IPS-20b (cell line): Measurements from ENCODE around the gene BFSP2.
"Not testable (repeated sequence)": the region's sequence is repeated elsewhere in the genome, so short reads cannot be mapped to it uniquely, and the experiment has no call there.

Experiments used
- H3K27ac ChIP-seq: one replicate; pipeline ENCODE4 v1.5.1; 2013; ENCODE audit warnings: low read length
- H3K27me3 ChIP-seq: 2 replicates; pipeline ENCODE4 v1.6.1; 2013; ENCODE audit warnings: mild to moderate bottlenecking, low read length, inconsistent platforms; ENCODE audit not compliant: insufficient read depth
- H3K36me3 ChIP-seq: 2 replicates; pipeline ENCODE4 v1.6.1; 2013; ENCODE audit warnings: low read depth, mild to moderate bottlenecking, inconsistent platforms, low read length, moderate library complexity; ENCODE audit not compliant: insufficient read depth
- H3K4me1 ChIP-seq: 2 replicates; pipeline ENCODE4 v1.6.1; 2013; ENCODE audit warnings: mild to moderate bottlenecking, control low read depth, inconsistent platforms, low read length, moderate library complexity; ENCODE audit not compliant: insufficient read depth
- H3K4me3 ChIP-seq: 2 replicates; pipeline ENCODE4 v1.5.1; 2013; ENCODE audit warnings: mild to moderate bottlenecking, low read length, inconsistent platforms
- H3K9ac ChIP-seq: 2 replicates; pipeline ENCODE4 v1.6.1; 2013; ENCODE audit warnings: low read depth, mild to moderate bottlenecking, inconsistent platforms, low read length, moderate library complexity
- H3K9me3 ChIP-seq: 2 replicates; pipeline ENCODE4 v1.6.1; 2013; ENCODE audit warnings: mild to moderate bottlenecking, low read depth, low read length, inconsistent platforms; ENCODE audit not compliant: insufficient read depth

Gene BFSP2

GRCh38 chr3:133466531-133467386 is 66.9 kb downstream of the BFSP2 start:
- Histone ChIP-seq H3K9me3 (no peaks in the 10 kb centered on the region), H3K9ac (no peak overlapping the region), H3K27ac (no peak overlapping the region), H3K4me1 (no peaks in the 10 kb centered on the region), H3K36me3 (no peaks in the 10 kb centered on the region), H3K27me3 (no peaks in the 10 kb centered on the region; the same call in 1 of the 2 replicates), H3K4me3 (no peak overlapping the region)

GRCh38 chr3:133467780-133468179 is 67.9 kb downstream of the BFSP2 start:
- peaks cover 1% of the 10 kb centered on the region; the same call in 1 of the 2 replicates for H3K4me1 ChIP-seq
- H3K27ac ChIP-seq: no peak overlapping the region
- H3K9ac ChIP-seq: no peak overlapping the region
- H3K27me3 ChIP-seq: peaks cover 4% of the 10 kb centered on the region; the same call in 1 of the 2 replicates
- H3K4me3 ChIP-seq: no peak overlapping the region
- H3K36me3 ChIP-seq: no peaks in the 10 kb centered on the region
- H3K9me3 ChIP-seq: no peaks in the 10 kb centered on the region

- peaks cover 6% of the 10 kb centered on the region; the same call in 1 of the 2 replicates for H3K4me1 ChIP-seq
- H3K27me3 ChIP-seq: peaks cover 4% of the 10 kb centered on the region; the same call in 1 of the 2 replicates
- H3K36me3 ChIP-seq: no peaks in the 10 kb centered on the region
- no peaks in the 10 kb centered on the region for H3K9me3 ChIP-seq
- H3K4me3 ChIP-seq: no peak overlapping the region
- no peak overlapping the region for H3K9ac ChIP-seq
- H3K27ac ChIP-seq: no peak overlapping the region
Measured at GRCh38 chr3:133468251-133468721, 68.4 kb downstream of the BFSP2 start.

- H3K4me3 ChIP-seq: no peak overlapping the region
- H3K27me3 ChIP-seq: peaks cover 4% of the 10 kb centered on the region; the same call in 1 of the 2 replicates
- H3K4me1 ChIP-seq: peaks cover 11% of the 10 kb centered on the region; the same call in 1 of the 2 replicates
- no peaks in the 10 kb centered on the region for H3K36me3 ChIP-seq
- no peaks in the 10 kb centered on the region for H3K9me3 ChIP-seq
- no peak overlapping the region for H3K9ac ChIP-seq
- H3K27ac ChIP-seq: no peak overlapping the region
Measured at GRCh38 chr3:133469140-133469731, 69.4 kb downstream of the BFSP2 start.

- H3K9ac ChIP-seq: no peak overlapping the region
- no peaks in the 10 kb centered on the region for H3K36me3 ChIP-seq
- H3K4me3 ChIP-seq: peak overlapping the region; percentile 42
- H3K27me3 ChIP-seq: peaks cover 4% of the 10 kb centered on the region; the same call in 1 of the 2 replicates
- H3K9me3 ChIP-seq: no peaks in the 10 kb centered on the region
- H3K4me1 ChIP-seq: peaks cover 16% of the 10 kb centered on the region; the same call in 1 of the 2 replicates
- H3K27ac ChIP-seq: no peak overlapping the region
Measured at GRCh38 chr3:133472242-133472641, 72.4 kb downstream of the BFSP2 start.

- Histone ChIP-seq H3K9ac (no peak overlapping the region), H3K27me3 (peaks cover 4% of the 10 kb centered on the region; the same call in 1 of the 2 replicates), H3K4me3 (peak overlapping the region; percentile 42; the same call in 1 of the 2 replicates), H3K27ac (no peak overlapping the region), H3K9me3 (no peaks in the 10 kb centered on the region), H3K36me3 (no peaks in the 10 kb centered on the region), H3K4me1 (peaks cover 16% of the 10 kb centered on the region; the same call in 1 of the 2 replicates)
Measured at GRCh38 chr3:133472889-133473288, 73.0 kb downstream of the BFSP2 start.

GRCh38 chr3:133473472-133474191 is 73.8 kb downstream of the BFSP2 start:
- not testable (repeated sequence) for H3K4me3 ChIP-seq, H3K36me3 ChIP-seq, H3K27ac ChIP-seq, H3K27me3 ChIP-seq, H3K9me3 ChIP-seq, H3K9ac ChIP-seq
- peaks cover 20% of the 10 kb centered on the region; the same call in 1 of the 2 replicates for H3K4me1 ChIP-seq

GRCh38 chr3:133474251-133474801 is 74.5 kb downstream of the BFSP2 start:
- H3K9ac ChIP-seq: no peak overlapping the region
- no peak overlapping the region for H3K27ac ChIP-seq
- peaks cover 4% of the 10 kb centered on the region; the same call in 1 of the 2 replicates for H3K27me3 ChIP-seq
- H3K36me3 ChIP-seq: no peaks in the 10 kb centered on the region
- no peak overlapping the region for H3K4me3 ChIP-seq
- no peaks in the 10 kb centered on the region for H3K9me3 ChIP-seq
- H3K4me1 ChIP-seq: peaks cover 22% of the 10 kb centered on the region; the same call in 1 of the 2 replicates

- Histone ChIP-seq H3K9me3 (no peaks in the 10 kb centered on the region), H3K9ac (no peak overlapping the region), H3K36me3 (no peaks in the 10 kb centered on the region), H3K4me3 (no peak overlapping the region), H3K4me1 (peaks cover 22% of the 10 kb centered on the region; the same call in 1 of the 2 replicates), H3K27me3 (peaks cover 4% of the 10 kb centered on the region; the same call in 1 of the 2 replicates), H3K27ac (no peak overlapping the region)
Measured at GRCh38 chr3:133474817-133475216, 75.0 kb downstream of the BFSP2 start.

- no peaks in the 10 kb centered on the region for H3K9me3 ChIP-seq
- H3K27me3 ChIP-seq: peaks cover 4% of the 10 kb centered on the region; the same call in 1 of the 2 replicates
- peaks cover 22% of the 10 kb centered on the region; the same call in 1 of the 2 replicates for H3K4me1 ChIP-seq
- no peak overlapping the region for H3K4me3 ChIP-seq
- no peaks in the 10 kb centered on the region for H3K36me3 ChIP-seq
- no peak overlapping the region for H3K9ac ChIP-seq
- no peak overlapping the region for H3K27ac ChIP-seq
Measured at GRCh38 chr3:133475245-133476010, 75.6 kb downstream of the BFSP2 start.
